Cardiac muscle cell (in vitro differentiated cells and primary cell): Measurements from ENCODE around the gene SLC4A3. TPM values are rescaled to one million over a fixed set of nuclear protein-coding genes. Genes with fewer than 3 reads are reported as not detected.

Source experiments
- DNase-seq, 2 donors: peaks; one replicate each; pipeline versions ENCODE4 v3.0.0 to v3.0.0-alpha.2; 2010 to 2017; ENCODE audit warnings: low read depth in 1 of 2, low spot score in 1 of 2
- H3K27ac ChIP-seq: fragments of 200-600 bp; sonication (generic); 2 replicates; pipeline ENCODE4 v1.5.1; 2016
- H3K27me3 ChIP-seq: fragments of 200-600 bp; sonication (generic); 2 replicates; pipeline ENCODE4 v1.6.0; 2016; ENCODE audit warnings: control low read depth
- H3K36me3 ChIP-seq: fragments of 200-600 bp; sonication (generic); 2 replicates; pipeline ENCODE4 v1.5.1; 2016; ENCODE audit warnings: control low read depth
- H3K4me1 ChIP-seq: fragments of 200-600 bp; sonication (generic); 2 replicates; pipeline ENCODE4 v1.8.1; 2017; ENCODE audit warnings: low read depth, mild to moderate bottlenecking, mixed run types
- H3K4me3 ChIP-seq: fragments of 200-600 bp; sonication (generic); 2 replicates; pipeline ENCODE4 v1.5.1; 2016; ENCODE audit warnings: mild to moderate bottlenecking
- H3K9me3 ChIP-seq: fragments of 200-600 bp; sonication (generic); 2 replicates; pipeline ENCODE4 v1.5.1; 2017; ENCODE audit warnings: low read depth, mild to moderate bottlenecking, control low read depth
- polyA plus RNA-seq: library from polyadenylated mRNA; unstranded; fragments of >200 nt; fragmentation: Nextera tagmentation; extraction: Ambion mirVana; gene quantifications from 2 replicates; pipeline ENCODE4 v1.2.1, GENCODE V29; 2016
- total RNA-seq: library from RNA; depleted of rRNA; stranded (reverse); fragments of >200 nt; gene quantifications from 2 replicates; pipeline ENCODE4 v1.2.3, GENCODE V29; 2016
- TF ChIP-seq, protein P1 (sequence below): IDR thresholded peaks from 2 replicates; pipeline ENCODE4 v1.5.1; 2012; ENCODE audit warnings: low read depth, mild to moderate bottlenecking, low read length

SLC4A3 gene
- total and polyA plus RNA-seq, 2 experiments from 2014 or later: 39.8 to 47.7 TPM

DNA sequence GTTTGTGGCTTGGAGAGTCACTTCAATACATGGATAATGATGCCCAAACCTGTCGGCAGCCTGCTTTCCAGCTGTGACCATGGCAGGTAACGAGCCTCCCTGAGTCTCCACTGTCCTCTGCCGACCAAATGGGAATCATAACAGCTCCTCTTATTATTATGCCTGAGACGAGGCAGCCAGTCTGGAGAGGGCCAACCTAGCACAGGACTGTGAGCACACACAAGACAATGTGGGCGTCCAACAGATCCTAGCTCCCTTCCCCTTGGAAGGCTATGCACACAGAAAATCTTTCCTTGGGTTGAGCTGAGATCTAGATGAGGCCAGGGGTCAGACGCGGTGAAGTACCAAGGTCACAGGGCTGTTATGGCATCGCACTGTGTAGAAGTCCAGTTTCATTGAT lies 890 bp upstream of the SLC4A3 start:
- H3K4me3 ChIP-seq: no peak overlapping the region
- DNase-seq: no peak
- H3K9me3 ChIP-seq: no peaks in the 10 kb centered on the region
- TF ChIP-seq, protein P1, sequence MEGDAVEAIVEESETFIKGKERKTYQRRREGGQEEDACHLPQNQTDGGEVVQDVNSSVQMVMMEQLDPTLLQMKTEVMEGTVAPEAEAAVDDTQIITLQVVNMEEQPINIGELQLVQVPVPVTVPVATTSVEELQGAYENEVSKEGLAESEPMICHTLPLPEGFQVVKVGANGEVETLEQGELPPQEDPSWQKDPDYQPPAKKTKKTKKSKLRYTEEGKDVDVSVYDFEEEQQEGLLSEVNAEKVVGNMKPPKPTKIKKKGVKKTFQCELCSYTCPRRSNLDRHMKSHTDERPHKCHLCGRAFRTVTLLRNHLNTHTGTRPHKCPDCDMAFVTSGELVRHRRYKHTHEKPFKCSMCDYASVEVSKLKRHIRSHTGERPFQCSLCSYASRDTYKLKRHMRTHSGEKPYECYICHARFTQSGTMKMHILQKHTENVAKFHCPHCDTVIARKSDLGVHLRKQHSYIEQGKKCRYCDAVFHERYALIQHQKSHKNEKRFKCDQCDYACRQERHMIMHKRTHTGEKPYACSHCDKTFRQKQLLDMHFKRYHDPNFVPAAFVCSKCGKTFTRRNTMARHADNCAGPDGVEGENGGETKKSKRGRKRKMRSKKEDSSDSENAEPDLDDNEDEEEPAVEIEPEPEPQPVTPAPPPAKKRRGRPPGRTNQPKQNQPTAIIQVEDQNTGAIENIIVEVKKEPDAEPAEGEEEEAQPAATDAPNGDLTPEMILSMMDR: no peak
- no peak overlapping the region for H3K27ac ChIP-seq
- H3K36me3 ChIP-seq: no peaks in the 10 kb centered on the region
- peaks cover 30% of the 10 kb centered on the region for H3K4me1 ChIP-seq
- H3K27me3 ChIP-seq: no peaks in the 10 kb centered on the region

DNA sequence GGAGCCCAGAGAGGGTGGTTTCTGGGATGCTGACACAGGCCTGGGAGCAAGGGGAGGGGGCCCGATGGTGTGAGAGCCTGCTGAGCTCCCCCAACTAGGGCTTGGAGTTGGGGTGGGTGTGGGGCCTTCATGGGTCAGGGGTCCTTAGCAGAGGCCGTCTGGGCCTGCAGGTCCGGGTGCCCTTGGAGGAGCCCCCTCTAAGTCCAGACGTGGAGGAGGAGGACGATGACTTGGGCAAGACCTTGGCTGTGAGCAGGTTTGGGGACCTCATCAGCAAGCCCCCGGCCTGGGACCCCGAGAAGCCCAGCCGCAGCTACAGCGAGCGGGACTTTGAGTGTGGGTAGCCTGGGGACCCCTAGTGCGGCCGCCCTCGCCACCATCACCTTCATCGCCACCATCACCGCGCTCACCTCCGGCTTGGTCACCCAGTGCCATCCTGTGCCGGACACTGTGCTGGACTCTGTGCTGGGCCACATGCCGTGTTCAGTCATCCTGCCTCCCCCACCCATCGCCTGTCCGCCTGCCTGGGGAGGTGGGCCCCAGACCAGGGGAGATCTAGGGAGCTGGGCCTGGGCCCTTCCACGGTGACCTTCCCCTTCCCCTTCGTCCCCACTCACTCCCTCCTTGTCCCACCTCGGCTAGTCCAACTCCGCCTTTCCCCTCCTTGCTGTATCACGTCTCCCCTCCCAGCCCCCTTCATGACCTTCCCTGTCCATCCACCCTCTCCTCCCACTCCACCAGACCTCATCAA lies 980 bp downstream of the SLC4A3 start:
- H3K27ac ChIP-seq: no peak overlapping the region
- H3K27me3 ChIP-seq: no peaks in the 10 kb centered on the region
- TF ChIP-seq, protein P1: no peak
- H3K4me1 ChIP-seq: peaks cover 30% of the 10 kb centered on the region
- H3K4me3 ChIP-seq: peak overlapping the region; percentile 87
- DNase-seq: no peak
- peaks cover 5% of the 10 kb centered on the region for H3K36me3 ChIP-seq
- no peaks in the 10 kb centered on the region for H3K9me3 ChIP-seq

DNA sequence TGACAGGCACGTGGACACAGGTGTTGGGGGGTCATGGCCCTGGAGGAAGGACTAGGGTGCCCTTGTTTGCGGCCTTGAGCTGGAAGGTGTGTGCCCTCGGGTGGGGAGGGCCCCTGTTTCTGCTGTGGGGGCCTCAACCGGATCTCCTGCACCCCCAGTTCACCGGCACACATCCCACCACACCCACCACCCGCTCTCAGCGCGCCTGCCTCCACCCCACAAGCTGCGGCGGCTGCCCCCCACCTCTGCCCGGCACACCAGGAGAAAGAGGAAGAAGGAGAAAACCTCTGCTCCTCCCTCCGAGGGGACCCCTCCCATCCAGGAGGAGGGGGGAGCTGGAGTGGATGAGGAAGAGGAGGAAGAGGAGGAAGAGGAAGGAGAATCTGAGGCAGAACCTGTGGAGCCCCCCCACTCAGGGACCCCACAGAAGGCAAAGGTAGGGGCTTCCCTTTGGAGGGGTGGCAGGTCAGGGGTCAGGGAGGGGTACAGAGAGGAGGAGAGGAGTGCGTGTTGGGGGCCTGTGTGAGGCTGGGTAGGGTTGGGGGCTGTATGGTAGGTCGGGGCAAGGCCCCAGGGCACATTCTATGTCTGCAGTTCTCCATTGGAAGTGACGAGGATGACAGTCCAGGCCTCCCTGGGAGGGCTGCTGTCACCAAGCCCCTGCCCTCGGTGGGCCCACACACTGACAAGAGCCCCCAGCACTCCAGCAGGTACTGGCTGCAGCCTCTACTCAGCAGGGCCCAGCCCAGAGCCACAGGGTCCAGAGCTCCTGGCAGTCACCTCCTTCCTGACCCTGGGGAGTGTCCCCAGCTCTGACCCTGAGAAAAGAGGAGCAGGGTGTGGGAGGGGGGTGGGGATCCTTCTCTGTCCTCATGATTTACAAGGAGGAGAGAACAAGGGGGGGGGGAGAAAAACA lies 1.8 kb downstream of the SLC4A3 start:
- H3K9me3 ChIP-seq: no peaks in the 10 kb centered on the region
- no peak overlapping the region for H3K4me3 ChIP-seq
- TF ChIP-seq, protein P1: no peak
- H3K4me1 ChIP-seq: peaks cover 30% of the 10 kb centered on the region
- peaks cover 5% of the 10 kb centered on the region for H3K36me3 ChIP-seq
- H3K27me3 ChIP-seq: no peaks in the 10 kb centered on the region
- no peak for DNase-seq
- H3K27ac ChIP-seq: no peak overlapping the region

DNA sequence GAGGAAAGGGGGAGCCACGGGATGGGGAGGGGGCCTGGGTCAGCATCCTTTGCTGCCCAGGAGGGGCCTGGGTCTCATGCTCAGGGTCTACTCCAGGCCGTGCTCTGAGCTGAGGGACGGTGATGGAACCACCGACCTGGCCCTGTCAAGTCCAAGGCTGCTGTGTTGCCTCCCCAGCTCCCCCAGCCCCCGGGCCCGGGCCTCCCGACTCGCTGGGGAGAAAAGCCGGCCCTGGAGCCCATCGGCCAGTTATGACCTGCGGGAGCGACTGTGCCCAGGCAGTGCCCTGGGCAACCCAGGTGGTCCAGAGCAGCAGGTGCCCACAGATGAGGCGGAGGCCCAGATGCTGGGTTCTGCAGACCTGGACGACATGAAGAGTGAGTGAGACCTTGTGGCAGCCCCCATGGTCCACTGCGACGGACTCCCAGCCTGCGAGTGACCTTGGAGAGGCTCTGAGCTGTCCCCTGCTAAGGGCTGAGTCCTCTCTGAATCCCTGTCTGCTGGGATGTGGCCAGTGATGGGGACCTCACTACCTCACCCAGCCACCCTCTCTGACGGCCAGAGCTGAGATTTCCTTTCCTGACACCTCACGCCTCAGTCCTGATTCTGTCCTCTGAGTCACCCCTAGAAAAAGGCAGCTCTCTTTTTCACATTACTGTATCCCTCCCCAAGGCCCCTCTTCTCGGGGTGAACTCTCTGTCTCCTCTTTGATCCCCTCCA lies 2.7 kb downstream of the SLC4A3 start:
- TF ChIP-seq, protein P1: no peak

DNA sequence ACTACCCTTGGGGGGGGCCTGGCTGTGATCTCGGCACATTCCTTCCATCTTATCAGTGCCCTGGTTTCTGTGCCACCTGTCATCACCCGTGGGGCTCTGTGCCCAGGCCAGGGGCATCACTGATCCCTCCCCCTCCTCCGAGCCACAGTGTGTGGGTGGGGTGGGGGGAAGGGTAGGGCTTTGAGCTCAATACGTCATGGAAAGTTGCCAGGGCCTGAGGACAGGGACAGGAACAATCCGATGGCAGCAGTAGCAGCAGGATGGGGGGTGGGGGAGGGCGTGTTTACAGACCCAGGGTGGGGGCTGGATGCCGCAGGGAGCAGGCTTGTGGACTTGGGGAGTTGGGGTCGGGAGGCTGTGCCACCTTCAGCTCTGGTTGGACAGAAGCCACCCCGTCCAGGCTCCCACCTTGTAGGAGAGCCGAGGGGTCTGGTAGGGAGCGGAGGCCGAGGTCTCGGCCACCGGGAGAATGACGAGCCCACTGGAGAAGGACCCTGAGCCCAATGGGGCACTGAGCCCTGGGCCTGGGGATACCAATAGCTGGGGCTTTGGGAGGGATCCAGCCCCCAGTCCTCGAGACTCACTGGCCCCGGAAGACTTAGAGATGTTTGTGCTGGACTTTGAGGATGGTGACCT lies 3.5 kb downstream of the SLC4A3 start:
- Histone ChIP-seq H3K4me3 (no peak overlapping the region), H3K9me3 (no peaks in the 10 kb centered on the region), H3K36me3 (peaks cover 5% of the 10 kb centered on the region), H3K27me3 (no peaks in the 10 kb centered on the region), H3K27ac (peak overlapping the region; percentile 23), H3K4me1 (peaks cover 30% of the 10 kb centered on the region)
- TF ChIP-seq, protein P1: no peak
- DNase-seq: peak in 1 of 2 donors; percentile 46

More for the DNA sequence above, 2.7 kb downstream of the SLC4A3 start:
- Histone ChIP-seq H3K27ac (peak overlapping the region; percentile 23), H3K36me3 (peaks cover 5% of the 10 kb centered on the region), H3K9me3 (no peaks in the 10 kb centered on the region), H3K4me1 (peaks cover 30% of the 10 kb centered on the region), H3K4me3 (no peak overlapping the region), H3K27me3 (no peaks in the 10 kb centered on the region)
- DNase-seq: no peak
